Hematopoietic multipotent progenitor cell treated with erythropoietin and hydrocortisone succinate and interleukin-3 and kit ligand, for 4 days (in vitro differentiated cells): Measurements from ENCODE around the gene SOCS4.
"Not testable (repeated sequence)": the region's sequence is repeated elsewhere in the genome, so short reads cannot be mapped to it uniquely, and the experiment has no call there.

Source experiments
- DNase-seq: peaks from one replicate; pipeline ENCODE4 v3.0.0-alpha.2; 2015

SOCS4 gene

DNA sequence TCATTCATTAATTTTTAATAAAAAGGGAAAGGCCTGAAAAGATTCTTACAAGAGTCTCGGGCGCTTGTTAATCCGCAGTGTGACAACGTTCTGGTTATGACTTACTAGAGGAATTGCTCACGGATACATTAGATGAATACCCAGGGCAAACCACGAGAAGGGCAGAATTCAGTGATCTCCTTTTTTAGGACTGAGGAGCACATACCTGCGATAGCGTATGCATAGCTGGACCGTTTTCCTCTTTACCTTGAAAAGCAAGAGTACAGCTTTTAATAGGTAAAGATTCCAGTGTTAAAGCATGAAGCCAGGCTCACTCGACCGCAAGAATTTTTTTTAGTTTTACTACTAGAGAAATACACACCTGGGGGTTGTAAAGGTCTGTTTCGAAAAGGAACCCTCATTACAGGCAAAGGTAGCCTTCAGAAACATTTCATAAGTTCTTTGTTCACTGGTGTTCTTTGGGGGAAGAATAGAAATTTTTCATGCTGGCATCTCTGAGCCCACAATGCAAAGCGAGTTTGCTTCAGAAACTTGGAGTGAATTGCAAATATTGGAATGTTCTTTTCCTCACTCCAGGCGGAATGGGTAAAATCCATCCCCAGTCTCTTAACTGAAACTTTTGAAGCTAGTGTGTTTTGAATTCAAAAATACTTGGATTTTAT lies 25.4 kb downstream of the SOCS4 start:
- no peak for DNase-seq

DNA sequence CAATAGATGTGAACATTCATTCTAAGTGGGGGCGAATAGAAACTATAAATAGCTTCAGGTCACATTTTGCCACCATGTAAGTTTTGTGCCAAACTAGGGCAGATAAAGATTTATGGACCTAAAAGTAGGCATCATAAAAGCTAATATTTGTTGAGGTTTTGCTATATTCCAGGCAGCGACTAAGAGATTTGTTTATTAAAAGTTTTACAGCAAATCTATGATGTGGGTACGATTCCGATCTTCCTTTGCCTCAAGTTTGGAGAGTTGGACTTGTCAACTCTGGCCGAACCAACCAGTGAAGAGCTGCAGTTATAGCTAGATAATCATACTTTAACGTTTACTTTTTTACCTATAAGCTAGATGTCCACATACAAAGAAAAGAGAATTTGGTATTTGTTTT lies 26.0 kb downstream of the SOCS4 start:
- DNase-seq, result no peak

DNA sequence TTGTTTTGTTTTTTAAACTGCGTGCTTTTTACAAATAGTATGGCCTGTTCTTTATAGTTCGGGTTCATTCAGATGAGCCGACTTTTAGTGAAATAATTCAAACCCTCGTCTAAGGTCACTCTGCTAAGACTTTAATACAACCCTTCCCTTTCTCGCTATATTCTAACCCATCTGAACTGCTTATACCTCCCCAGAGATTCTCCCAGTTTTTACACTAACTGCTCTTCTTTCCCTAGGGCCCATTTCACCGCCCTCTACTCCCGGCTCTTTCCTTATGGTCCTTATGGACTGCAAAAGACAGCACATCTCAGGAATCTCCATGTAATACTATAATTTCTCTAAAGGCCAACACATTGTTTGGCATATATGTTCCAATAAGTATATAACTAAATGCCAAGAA lies 26.5 kb downstream of the SOCS4 start:
- DNase-seq, result no peak

DNA sequence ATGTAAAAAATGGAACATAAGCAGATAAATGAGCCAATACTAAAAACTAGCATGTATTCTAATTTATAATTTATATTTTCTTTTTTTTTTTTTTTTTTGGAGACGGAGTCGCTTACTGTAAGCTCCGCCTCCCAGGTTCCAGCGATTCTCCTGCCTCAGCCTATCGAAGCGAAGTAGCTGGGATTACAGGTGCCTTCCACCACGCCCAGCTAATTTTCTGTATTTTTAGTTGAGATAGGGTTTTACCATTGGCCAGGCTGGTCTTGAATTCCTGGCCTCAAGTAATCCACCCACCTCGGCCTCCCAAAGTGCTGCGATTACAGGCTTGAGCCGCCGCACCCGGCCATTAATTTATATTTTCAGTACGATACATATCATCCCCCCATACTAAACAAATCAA lies 27.1 kb downstream of the SOCS4 start:
- no peak for DNase-seq

DNA sequence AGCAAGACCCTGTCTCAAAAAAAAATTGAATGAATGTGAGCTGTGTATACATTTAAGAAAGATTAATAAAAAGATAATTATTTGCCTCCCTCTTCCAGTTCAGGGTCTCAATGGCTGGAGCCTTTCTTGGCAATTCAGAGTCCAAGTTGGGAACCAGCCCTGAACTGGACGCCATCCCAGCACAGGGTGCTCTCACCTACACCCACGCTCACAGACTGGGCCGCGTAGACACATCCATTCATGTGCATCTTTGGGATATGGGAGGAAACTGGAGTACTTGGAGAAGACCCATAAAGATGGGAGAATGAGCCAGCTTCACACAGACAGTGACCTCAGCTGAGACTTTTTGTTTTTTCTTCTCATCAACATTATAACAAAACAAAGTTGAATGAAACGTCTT lies 30.9 kb downstream of the SOCS4 start:
- DNase-seq, result no peak

DNA sequence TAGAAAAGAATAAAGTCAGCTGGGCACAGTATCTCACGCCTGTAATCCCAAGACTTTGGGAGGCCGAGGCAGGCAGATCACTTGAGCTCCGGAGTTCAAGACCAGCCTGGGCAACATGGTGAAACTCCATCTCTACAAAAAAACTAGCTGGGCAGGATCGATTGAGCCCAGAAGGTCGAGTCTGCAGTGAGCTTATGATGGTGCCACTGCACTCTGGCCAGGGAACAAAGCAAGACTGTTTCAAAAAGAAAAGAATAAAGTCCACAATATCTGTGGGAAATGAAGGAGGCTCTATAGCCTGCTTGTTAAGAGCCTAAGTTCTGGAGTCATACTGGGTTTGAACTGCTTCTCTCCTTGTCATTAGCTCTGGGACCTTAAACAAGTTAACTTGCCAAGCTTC lies 32.3 kb downstream of the SOCS4 start:
- DNase-seq, result no peak

DNA sequence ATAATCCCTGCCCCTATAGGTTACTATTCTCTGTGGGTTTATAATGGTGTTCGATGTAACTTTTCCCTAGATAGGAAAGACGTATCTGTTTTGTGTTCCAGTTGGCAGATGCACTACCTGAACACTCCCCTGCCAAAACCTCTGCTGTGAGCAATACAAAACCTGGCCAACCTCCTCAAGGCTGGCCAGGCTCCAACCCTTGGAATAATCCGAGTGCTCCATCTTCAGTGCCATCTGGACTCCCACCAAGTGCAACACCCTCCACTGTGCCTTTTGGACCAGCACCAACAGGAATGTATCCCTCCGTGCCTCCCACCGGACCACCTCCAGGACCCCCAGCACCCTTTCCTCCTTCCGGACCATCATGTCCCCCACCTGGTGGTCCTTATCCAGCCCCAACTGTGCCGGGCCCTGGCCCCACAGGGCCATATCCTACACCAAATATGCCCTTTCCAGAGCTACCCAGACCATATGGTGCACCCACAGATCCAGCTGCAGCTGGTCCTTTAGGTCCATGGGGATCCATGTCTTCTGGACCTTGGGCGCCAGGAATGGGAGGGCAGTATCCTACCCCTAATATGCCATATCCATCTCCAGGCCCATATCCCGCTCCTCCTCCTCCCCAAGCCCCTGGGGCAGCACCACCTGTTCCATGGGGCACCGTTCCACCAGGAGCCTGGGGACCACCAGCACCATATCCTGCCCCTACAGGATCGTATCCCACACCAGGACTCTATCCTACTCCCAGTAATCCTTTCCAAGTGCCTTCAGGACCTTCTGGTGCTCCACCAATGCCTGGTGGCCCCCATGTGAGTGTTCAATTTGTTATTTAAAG lies 35.7 kb downstream of the SOCS4 start:
- DNase-seq, result no peak

DNA sequence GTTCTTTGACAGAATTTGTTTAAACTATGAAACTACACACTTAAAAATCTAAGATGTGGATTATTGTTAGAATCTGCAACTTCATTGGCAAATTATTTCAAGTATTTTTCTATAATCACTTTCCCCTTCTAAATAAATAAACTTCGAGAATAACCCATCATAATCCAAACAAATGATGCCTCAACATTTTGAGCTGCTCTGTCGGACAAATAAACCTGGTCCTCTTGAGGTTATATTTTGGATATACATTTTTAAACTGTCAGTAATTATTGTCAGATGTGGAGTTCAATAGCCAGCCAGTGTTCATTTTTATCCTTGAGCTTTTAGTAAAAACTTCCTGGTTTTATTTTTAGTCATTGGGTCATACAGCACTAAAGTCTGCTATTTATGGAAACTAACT lies 37.9 kb downstream of the SOCS4 start:
- not testable (repeated sequence) for DNase-seq

DNA sequence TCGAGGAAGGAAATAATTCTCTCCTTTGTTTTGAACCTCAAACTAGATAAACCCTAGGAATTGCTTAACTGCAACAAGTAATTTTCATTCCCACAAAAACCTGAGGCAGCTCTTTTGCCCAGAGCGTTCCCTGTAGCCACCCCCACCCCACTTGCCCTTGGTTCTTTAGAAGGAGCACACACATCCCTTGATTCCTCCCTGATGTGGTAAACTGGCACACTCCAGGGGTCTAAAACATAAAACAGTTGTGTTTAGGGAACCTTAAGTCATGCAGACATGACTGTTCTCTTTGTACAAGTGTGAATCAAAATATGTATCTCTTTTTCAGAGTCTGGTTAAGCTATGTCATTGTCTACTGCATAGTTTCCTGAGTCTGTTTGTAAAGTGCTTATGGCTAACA lies 38.4 kb downstream of the SOCS4 start:
- no peak for DNase-seq

DNA sequence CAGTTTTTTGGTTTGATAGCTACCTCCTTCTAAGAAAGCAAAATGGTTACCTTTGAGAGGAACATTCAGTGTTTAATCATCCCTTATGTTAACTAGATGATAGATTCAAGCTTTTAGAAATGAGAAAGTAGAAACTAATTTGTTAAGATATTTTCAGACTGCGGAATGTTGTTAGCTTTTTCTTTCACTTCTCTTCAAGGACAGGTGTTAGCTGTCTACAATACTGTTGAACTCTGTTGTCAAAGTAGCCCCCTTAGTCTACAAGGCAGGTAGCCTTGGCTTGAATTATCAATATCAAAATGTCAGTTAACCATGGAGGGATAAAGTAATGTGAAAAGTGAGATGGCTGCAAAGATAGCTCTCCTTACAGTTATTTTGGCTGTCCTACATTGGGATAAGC lies 39.2 kb downstream of the SOCS4 start:
- DNase-seq, result no peak

DNA sequence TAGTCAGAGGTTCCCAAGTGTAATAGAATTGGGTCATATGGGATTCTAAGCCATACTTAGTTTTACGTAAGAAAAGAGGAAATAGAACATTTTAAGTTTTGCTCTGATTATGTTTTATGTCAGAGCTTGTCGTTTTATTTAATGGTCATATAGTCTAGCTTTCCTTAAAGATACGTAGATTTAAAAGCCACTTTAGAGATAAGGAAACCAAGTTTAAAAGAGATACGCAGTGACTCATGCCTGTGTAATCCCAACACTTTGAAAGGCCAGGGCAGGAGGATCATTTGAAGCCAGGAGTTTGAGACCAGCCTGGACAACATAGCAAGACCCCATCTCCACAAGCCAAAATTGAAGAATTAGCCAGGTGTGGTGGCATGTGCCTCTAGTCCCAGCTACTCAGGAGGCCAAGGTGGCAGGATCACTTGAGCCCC lies 44.0 kb downstream of the SOCS4 start:
- no peak for DNase-seq

DNA sequence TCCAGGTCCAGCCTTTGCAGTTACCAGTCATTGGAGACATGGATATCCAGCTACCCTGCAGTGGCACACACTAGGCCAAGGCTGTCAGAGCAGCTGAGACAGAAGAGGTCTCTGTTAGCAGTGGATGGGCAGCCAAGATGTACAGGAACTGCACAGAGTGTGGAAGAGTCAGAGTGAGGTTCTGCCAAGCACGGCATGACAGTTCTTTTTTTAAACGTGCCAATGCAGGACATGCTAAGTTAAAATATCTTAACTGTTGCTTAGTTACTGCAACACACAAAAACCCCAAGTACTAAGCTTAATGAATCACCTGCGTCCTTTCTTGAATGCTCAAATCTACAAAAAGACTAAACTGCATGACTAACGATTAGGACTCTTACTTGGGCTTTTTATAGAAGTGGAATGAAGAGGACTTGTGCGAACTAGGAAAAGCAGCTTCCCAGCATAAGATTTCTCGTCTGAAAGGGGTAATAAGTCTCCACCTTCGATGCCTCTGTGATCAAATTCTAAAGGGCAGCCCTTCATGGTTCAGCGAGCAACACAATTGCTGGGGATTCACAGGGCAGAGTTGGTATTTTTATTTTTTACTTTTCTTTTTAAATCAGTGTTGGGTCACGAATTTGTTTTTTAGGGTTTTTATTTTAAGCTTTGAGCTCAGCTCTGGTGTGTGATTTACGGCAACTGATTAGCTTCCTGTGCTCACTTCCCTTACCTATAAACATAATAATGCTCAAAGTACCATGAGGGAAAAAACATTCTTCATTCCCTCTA lies 45.0 kb downstream of the SOCS4 start:
- DNase-seq, result peak; percentile 40

DNA sequence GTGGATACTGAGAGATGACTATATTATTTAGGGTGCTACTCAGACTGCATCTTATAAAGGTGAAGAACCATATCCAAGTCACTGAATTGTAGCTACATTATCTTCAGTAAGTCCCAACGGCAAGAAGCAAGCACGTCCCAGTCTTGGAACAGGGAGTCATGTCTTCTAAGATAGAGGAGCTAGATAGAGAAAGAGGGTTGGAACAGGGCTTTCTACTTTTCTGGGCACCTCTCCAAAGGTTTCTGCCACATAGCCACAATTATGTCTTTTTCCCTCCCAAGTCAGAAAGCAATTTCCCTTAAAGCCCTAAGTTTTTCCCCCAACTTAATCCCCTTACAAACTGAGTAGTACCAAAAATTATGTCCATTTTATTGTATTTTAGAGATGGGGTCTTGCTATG lies 46.8 kb downstream of the SOCS4 start:
- peak; percentile 57 for DNase-seq

DNA sequence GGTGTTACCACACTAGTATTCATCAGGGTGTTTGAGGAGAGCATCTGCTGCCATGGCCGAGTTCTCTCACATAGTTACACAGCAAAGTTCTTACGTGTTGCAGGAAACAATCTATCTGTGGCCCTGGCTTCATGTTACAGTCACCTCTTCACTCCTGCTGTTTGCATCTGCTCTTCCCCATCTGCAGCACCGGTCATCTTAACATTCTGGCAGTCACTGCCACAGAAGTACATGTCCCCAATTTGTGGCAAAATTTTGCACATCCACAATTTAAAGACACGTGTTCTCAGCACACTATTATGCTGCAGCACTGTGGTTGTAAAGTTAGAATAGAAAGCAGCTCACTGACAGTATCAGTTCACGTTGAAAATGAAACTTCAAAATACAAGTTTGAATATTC lies 47.6 kb downstream of the SOCS4 start:
- DNase-seq, result no peak

DNA sequence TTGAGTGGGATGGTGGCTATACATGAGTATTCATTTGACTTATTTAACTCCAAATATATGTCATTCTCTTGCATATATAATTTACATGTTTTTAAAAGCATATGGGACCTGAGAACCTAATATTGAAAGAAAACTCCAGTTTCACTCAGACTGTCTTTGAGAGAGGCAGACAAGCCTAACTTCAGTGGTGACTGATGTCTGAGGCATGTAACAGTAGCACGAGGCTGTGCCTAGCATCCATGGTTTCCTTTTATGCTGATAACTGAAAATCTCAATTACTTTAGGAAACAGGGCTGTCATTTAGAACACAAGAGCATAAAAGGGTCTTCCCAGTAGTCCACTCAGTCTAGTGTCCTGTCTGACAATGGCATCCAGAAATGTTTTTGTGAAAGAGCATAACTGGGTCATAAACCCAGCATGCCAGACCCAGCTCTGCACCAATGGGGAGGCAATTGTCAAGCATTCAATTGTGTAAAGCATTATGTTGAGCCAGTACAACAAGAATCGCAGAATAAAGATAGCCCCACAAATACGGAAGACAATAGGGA lies 48.7 kb downstream of the SOCS4 start:
- no peak for DNase-seq

DNA sequence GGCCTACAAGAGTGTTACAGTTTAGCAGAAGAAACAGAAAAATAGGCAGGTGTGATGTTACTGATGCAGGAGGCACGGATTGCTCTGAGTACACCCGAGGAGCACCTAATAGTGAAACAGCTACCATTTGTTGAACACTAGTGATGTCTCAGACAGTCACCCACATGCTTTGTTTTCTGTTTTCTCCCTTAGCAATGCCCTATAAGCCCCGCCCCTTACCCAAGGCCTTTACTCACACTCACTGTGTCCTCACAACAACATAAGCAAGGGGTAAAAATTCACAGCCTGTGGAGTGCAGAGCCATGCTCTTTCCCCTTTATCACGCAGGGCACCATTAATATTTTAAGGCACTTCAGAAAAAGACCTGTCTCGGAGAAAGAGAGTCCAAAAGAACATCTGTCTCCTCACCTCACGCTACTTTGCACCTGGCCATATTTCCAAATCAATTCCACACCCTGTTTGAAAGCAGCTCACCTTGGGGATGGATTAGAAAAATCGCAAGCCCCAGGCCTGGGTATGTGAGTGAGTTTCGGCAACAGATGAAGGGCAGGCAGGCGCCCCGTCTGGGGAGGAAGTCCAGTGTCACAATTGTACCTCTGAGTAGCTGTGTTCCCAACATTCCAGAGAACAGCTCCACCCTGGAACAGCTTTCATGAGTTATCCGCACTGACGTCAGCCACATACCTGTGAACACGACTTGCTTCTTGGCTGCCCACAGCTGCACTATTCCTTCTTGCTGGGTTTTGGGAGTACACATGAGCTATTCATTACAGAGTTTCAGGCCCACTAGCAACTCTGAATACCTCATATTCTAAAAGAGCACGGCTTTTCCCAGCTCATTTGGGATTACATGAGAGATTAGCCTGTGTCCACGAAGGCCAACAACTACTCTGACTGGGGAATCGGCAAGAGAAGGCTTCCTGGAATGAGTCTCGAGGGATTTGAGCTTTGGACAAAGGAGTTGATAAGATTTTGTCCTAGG lies 50.4 kb downstream of the SOCS4 start:
- no peak for DNase-seq

DNA sequence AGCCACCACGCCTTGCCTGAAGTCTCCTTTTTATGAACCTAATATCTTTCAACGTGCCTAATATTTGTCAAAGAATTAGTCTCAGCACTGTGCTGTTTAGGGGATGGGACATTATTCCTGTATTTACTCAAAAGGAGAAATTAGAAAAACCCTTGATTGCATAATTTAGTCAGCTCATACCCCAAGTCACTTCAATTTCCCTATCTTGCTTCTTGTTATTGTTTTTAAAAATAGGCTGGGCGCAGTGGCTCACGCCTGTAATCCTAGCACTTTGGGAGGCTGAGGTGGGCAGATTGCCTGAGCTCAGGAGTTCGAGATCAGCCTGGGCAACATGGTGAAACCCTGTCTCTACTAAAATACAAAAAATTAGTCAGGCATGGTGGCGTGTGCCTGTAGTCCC lies 52.9 kb downstream of the SOCS4 start:
- DNase-seq, result not testable (repeated sequence)

DNA sequence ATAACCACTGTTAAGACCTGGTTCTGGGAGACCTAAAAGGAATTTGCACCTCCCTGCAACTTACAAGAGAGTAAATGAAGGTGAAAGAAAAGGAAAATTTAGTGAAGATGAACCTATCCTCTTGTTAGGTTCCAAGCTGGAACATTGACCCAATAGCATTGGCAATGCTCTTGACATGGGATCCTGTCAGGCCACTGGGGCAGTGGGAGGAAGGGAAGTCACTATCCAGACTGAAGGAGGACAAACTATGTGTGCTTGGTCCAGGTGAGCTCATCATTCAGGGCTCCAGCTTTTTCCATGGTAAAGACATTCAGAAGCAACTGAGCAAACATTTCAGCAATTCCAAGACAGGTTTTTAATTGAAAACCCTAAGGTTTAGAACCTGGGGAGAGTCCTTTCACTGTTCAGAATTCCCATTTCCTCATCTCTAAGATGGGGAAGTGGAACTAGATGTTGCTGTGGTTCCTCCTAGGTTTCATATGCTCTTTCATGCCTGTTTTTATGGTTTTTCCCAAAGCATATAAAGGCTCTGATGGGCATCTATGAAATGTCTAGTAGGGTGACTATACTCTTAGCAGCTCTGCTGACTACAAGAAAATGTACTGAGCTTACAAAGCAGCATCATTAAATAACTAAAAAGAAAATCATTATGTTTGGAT lies 57.5 kb downstream of the SOCS4 start:
- no peak for DNase-seq

DNA sequence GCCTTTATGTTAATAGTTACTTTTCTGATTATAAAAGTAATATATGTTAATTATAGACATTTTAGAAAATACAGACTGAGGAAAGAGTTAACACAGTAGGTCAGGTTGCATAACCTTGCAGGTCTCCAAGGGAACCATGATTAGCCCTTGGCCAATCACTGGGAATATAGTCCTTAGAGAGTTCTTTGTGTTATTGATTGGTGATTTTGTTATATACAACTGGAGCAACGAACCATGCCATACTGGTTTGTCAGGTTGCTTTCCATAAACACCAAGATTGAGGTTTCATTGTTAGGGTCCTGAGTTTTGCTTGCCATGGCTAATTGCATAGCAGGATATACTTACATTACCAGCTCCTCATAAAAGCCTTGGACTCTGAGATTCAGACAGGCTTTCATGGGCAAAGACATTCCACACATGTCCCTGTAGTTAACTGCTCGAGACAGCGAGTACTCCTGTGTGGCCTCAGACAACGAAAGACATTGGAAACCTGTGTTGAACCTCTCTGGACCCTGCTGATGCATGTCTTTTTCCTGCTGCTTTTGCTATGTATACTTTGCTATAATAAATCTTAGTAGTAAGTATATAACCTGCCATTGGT lies 58.1 kb downstream of the SOCS4 start:
- DNase-seq, result no peak

DNA sequence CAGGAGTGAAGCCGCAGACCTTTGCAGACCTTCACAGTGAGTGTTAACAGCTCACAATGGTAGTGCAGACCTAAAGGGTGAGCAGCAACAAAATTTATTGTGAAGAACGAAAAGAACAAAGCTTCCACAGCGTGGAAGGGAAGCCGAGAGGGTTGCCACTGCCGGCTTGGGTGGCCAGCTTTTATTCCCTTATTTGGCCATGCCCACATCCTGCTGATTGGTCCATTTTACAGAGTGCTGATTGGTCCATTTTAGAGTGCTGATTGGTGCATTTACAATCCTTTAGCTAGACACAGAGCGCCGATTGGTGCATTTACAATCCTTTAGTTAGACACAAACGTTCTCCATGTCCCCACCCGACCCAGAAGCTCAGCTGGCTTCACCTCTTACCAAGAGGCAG lies 59.9 kb downstream of the SOCS4 start:
- DNase-seq, result no peak

DNA sequence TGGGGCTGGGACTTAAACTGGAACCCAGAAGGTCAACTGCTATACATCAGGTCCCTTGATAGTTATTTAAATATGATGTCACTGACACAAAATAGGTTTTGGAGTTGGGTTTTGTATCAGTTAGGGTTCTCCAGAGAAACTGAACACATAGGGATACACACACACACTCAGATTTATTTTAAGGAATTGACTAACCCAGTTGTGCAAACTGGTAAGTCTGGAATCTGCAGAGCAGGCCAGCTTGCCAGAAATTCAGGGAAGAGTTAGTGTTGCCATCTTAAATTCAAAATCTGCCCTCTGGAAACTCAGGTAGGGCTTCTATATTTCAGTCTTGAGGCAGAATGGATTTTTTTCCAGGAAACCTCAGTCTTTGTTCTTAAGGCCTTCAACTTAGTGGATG lies 61.3 kb downstream of the SOCS4 start:
- no peak for DNase-seq
